Subcutaneous abdominal adipose tissue (tissue), 5 donors: ENCODE measurements around the gene HDHD5.

Experiments
- H3K27ac ChIP-seq: one replicate; pipeline ENCODE4 v1.7.0; 2013; ENCODE audit warnings: low read depth, mild to moderate bottlenecking, inconsistent platforms, low read length, moderate library complexity
- H3K27me3 ChIP-seq, 5 donors: one replicate each; pipeline ENCODE4 v1.7.0; 2013; ENCODE audit warnings: low read length in 5 of 5, inconsistent platforms in 1 of 5; ENCODE audit not compliant: control insufficient read depth in 5 of 5, insufficient read depth in 4 of 5
- H3K36me3 ChIP-seq, 5 donors: one replicate each; pipeline ENCODE4 v1.7.0; 2013; ENCODE audit warnings: low read length in 5 of 5; ENCODE audit not compliant: control insufficient read depth in 5 of 5, insufficient read depth in 5 of 5
- H3K4me1 ChIP-seq, 5 donors: one replicate each; pipeline ENCODE4 v1.7.0; 2013; ENCODE audit warnings: low read length in 5 of 5, mild to moderate bottlenecking in 3 of 5, moderate library complexity in 1 of 5; ENCODE audit not compliant: control insufficient read depth in 5 of 5, insufficient read depth in 5 of 5
- H3K4me3 ChIP-seq, 5 donors: one replicate each; pipeline ENCODE4 v1.7.0; 2013; ENCODE audit warnings: low read length in 5 of 5, low read depth in 1 of 5
- H3K9ac ChIP-seq, 5 donors: one replicate each; pipeline ENCODE4 v1.7.0; 2013; ENCODE audit warnings: low read length in 5 of 5, mild to moderate bottlenecking in 4 of 5, moderate library complexity in 3 of 5
- H3K9me3 ChIP-seq, 5 donors: one replicate each; pipeline ENCODE4 v1.7.0; 2013; ENCODE audit warnings: low read length in 5 of 5; ENCODE audit not compliant: control insufficient read depth in 5 of 5
- donor health status: healthy.
- donor health status: healthy.
- donor health status: healthy.
- donor health status: healthy.
- donor health status: healthy.

The HDHD5 gene

GRCh38 chr22:17190702-17191101 lies 31.6 kb upstream of the HDHD5 start:
- Histone ChIP-seq H3K27ac (no peak overlapping the region), H3K27me3 (peaks cover 0 to 4% (median 3%) of the 10 kb centered on the region in 5 donors), H3K36me3 (peaks cover 0 to 31% (median 9%) of the 10 kb centered on the region in 5 donors), H3K9ac (no peak overlapping the region), H3K9me3 (no peaks in the 10 kb centered on the region), H3K4me1 (peaks cover 0 to 3% (median 0%) of the 10 kb centered on the region in 5 donors), H3K4me3 (no peak overlapping the region)

GRCh38 chr22:17176715-17177114 lies 17.6 kb upstream of the HDHD5 start:
- H3K4me3 ChIP-seq, result no peak overlapping the region
- H3K27me3 ChIP-seq, result no peaks in the 10 kb centered on the region
- H3K27ac ChIP-seq, result no peak overlapping the region
- no peaks in the 10 kb centered on the region for H3K9me3 ChIP-seq
- H3K4me1 ChIP-seq, result peaks cover 0 to 7% (median 6%) of the 10 kb centered on the region in 5 donors
- peaks cover 0 to 12% (median 6%) of the 10 kb centered on the region in 5 donors for H3K36me3 ChIP-seq
- H3K9ac ChIP-seq, result no peak overlapping the region

- peaks cover 0 to 26% (median 22%) of the 10 kb centered on the region in 5 donors for H3K4me1 ChIP-seq
- no peaks in the 10 kb centered on the region for H3K36me3 ChIP-seq
- H3K27me3 ChIP-seq, result no peaks in the 10 kb centered on the region
- peak overlapping the region; percentile 70 to 92 (median 78) for H3K4me3 ChIP-seq
- H3K27ac ChIP-seq, result no peak overlapping the region
- H3K9me3 ChIP-seq, result no peaks in the 10 kb centered on the region
- H3K9ac ChIP-seq, result peak overlapping the region in 4 of 5 donors; percentile 32 to 77 (median 72)
Measured at GRCh38 chr22:17172029-17172833, 13.2 kb upstream of the HDHD5 start.

GRCh38 chr22:17171153-17172028 lies 12.3 kb upstream of the HDHD5 start:
- peak overlapping the region in 4 of 5 donors; percentile 70 to 92 (median 78) for H3K4me3 ChIP-seq
- H3K9ac ChIP-seq, result peak overlapping the region in 4 of 5 donors; percentile 69 to 85 (median 74)
- H3K27me3 ChIP-seq, result no peaks in the 10 kb centered on the region
- H3K27ac ChIP-seq, result peak overlapping the region; percentile 78
- H3K4me1 ChIP-seq, result peaks cover 0 to 26% (median 22%) of the 10 kb centered on the region in 5 donors
- H3K9me3 ChIP-seq, result no peaks in the 10 kb centered on the region
- H3K36me3 ChIP-seq, result no peaks in the 10 kb centered on the region

GRCh38 chr22:17167486-17167885 lies 8.4 kb upstream of the HDHD5 start:
- H3K27ac ChIP-seq, result no peak overlapping the region

GRCh38 chr22:17164392-17165024 lies 5.4 kb upstream of the HDHD5 start:
- no peaks in the 10 kb centered on the region for H3K9me3 ChIP-seq

More at GRCh38 chr22:17167486-17167885, 8.4 kb upstream of the HDHD5 start:
- Histone ChIP-seq H3K4me1 (peaks cover 0 to 28% (median 22%) of the 10 kb centered on the region in 5 donors), H3K9me3 (no peaks in the 10 kb centered on the region), H3K4me3 (no peak overlapping the region), H3K27me3 (no peaks in the 10 kb centered on the region), H3K9ac (no peak overlapping the region), H3K36me3 (no peaks in the 10 kb centered on the region)

GRCh38 chr22:17162731-17163130 lies 3.7 kb upstream of the HDHD5 start:
- H3K9me3 ChIP-seq, result no peaks in the 10 kb centered on the region

More at GRCh38 chr22:17164392-17165024, 5.4 kb upstream of the HDHD5 start:
- Histone ChIP-seq H3K4me1 (peaks cover 4 to 32% (median 20%) of the 10 kb centered on the region in 5 donors), H3K27ac (no peak overlapping the region), H3K9ac (no peak overlapping the region), H3K27me3 (no peaks in the 10 kb centered on the region), H3K4me3 (no peak overlapping the region), H3K36me3 (no peaks in the 10 kb centered on the region)

GRCh38 chr22:17161991-17162390 lies 2.9 kb upstream of the HDHD5 start:
- H3K9ac ChIP-seq, result no peak overlapping the region
- H3K4me3 ChIP-seq, result no peak overlapping the region
- H3K36me3 ChIP-seq, result no peaks in the 10 kb centered on the region
- peaks cover 8 to 37% (median 23%) of the 10 kb centered on the region in 5 donors for H3K4me1 ChIP-seq
- no peaks in the 10 kb centered on the region for H3K27me3 ChIP-seq
- no peak overlapping the region for H3K27ac ChIP-seq
- no peaks in the 10 kb centered on the region for H3K9me3 ChIP-seq

More at GRCh38 chr22:17162731-17163130, 3.7 kb upstream of the HDHD5 start:
- Histone ChIP-seq H3K36me3 (no peaks in the 10 kb centered on the region), H3K9ac (no peak overlapping the region), H3K27me3 (no peaks in the 10 kb centered on the region), H3K27ac (no peak overlapping the region), H3K4me1 (peaks cover 6 to 35% (median 23%) of the 10 kb centered on the region in 5 donors), H3K4me3 (no peak overlapping the region)

- H3K27ac ChIP-seq, result peak overlapping the region; percentile 75
- no peaks in the 10 kb centered on the region for H3K9me3 ChIP-seq
- peaks cover 8 to 39% (median 23%) of the 10 kb centered on the region in 5 donors for H3K4me1 ChIP-seq
- H3K27me3 ChIP-seq, result no peaks in the 10 kb centered on the region
- H3K9ac ChIP-seq, result peak overlapping the region in 4 of 5 donors; percentile 74 to 84 (median 78)
- no peaks in the 10 kb centered on the region for H3K36me3 ChIP-seq
- H3K4me3 ChIP-seq, result peak overlapping the region; percentile 59 to 82 (median 74)
Measured at GRCh38 chr22:17159504-17159951, 451 bp upstream of the HDHD5 start.
